ENCODE results near the gene KCNS3. TPM values are rescaled to one million over a fixed set of nuclear protein-coding genes. Genes with fewer than 3 reads are reported as not detected.
"Not testable (repeated sequence)": the region's sequence is repeated elsewhere in the genome, so short reads cannot be mapped to it uniquely, and the experiment has no call there.

Gene KCNS3
- total RNA-seq, 1 experiment from 2014 or later, result 5.4 TPM

GRCh38 chr2:17943444-17943843, 65.0 kb downstream of the KCNS3 start:
- DNase-seq (ENCODE audit: low spot score), result no peak

GRCh38 chr2:17947113-17947512, 68.6 kb downstream of the KCNS3 start:
- DNase-seq (ENCODE audit: low spot score), result no peak

GRCh38 chr2:17950006-17950405, 71.5 kb downstream of the KCNS3 start:
- DNase-seq (ENCODE audit: low spot score), result no peak

GRCh38 chr2:17951563-17951962, 73.1 kb downstream of the KCNS3 start:
- no peak for DNase-seq (ENCODE audit: low spot score)

GRCh38 chr2:17958466-17959092, 80.1 kb downstream of the KCNS3 start:
- DNase-seq (ENCODE audit: low spot score), result no peak

GRCh38 chr2:17959356-17959755, 80.9 kb downstream of the KCNS3 start:
- no peak for DNase-seq (ENCODE audit: low spot score)

GRCh38 chr2:17959833-17960232, 81.4 kb downstream of the KCNS3 start:
- no peak for DNase-seq (ENCODE audit: low spot score)

- no peak for DNase-seq (ENCODE audit: low spot score)
Measured at GRCh38 chr2:17960925-17961324, 82.5 kb downstream of the KCNS3 start.

GRCh38 chr2:17961789-17962188, 83.3 kb downstream of the KCNS3 start:
- no peak for DNase-seq (ENCODE audit: low spot score)

- DNase-seq (ENCODE audit: low spot score), result no peak
Measured at GRCh38 chr2:17962876-17963275, 84.4 kb downstream of the KCNS3 start.

- DNase-seq (ENCODE audit: low spot score), result not testable (repeated sequence)
Measured at GRCh38 chr2:17963571-17963970, 85.1 kb downstream of the KCNS3 start.

- DNase-seq (ENCODE audit: low spot score), result no peak
Measured at GRCh38 chr2:17965196-17965595, 86.7 kb downstream of the KCNS3 start.

- DNase-seq (ENCODE audit: low spot score), result no peak
Measured at GRCh38 chr2:17966798-17967197, 88.3 kb downstream of the KCNS3 start.

- DNase-seq (ENCODE audit: low spot score), result no peak
Measured at GRCh38 chr2:17969661-17970060, 91.2 kb downstream of the KCNS3 start.

- no peak for DNase-seq (ENCODE audit: low spot score)
Measured at GRCh38 chr2:17971531-17972125, 93.2 kb downstream of the KCNS3 start.

GRCh38 chr2:17972991-17973390, 94.5 kb downstream of the KCNS3 start:
- DNase-seq (ENCODE audit: low spot score), result no peak

GRCh38 chr2:17975401-17975800, 96.9 kb downstream of the KCNS3 start:
- no peak for DNase-seq (ENCODE audit: low spot score)

GRCh38 chr2:17976871-17977746, 98.6 kb downstream of the KCNS3 start:
- peak; percentile 95 for DNase-seq (ENCODE audit: low spot score)

GRCh38 chr2:17979707-17980106, 101.2 kb downstream of the KCNS3 start:
- no peak for DNase-seq (ENCODE audit: low spot score)

GRCh38 chr2:17981936-17982335, 103.5 kb downstream of the KCNS3 start:
- no peak for DNase-seq (ENCODE audit: low spot score)
